ENCODE data around the gene MSI1.

MSI1 gene

DNA sequence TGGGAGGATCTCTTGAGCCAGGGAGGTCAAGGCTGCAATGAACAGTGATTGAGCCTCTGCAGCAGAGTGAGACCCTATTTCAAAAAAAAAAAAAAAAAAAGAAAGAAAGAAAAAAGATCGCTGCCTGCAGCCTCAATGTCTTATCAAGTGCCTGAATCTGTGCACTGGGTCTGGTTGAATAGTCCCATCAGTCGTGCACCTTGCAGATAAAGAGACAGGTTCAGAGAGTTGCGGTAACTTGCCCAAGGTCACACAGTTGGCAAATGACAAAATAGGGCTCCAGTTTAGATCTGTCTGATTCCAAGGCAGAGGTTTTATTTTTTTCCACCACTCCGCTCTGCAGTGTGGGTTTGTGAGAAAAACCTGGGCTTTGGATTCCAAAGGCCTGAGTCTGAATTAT lies 40.7 kb downstream of the MSI1 start:
- DNase-seq (ENCODE audit: insufficient read length, low spot score) = no peak
- FAIRE-seq = no peak

DNA sequence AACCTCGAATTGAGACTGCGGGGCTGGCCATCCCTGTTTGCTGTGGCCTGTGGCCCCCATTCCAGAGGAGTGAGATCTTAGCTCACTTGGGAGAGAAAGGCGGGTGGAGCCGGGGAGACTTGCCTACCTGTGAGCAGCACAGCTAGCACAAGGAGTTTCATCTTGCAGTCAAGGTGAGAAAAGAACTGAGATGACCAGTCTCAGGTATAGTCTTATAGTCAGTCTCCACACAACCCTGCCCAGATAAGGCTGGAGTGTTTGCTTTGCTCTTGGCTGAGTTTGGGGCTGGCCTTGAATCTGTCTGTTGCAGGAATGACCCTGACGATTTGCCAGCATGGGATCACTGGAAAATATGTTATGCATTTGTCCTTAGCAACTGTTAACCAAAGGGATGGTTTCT lies 41.4 kb downstream of the MSI1 start, which contains the start of gene PLA2G1B:
Gene PLA2G1B, minus strand, starts transcription at position 187 of the 400 bp plus-strand sequence. Its CDS starts 26 bp downstream, at position 161.
- FAIRE-seq = no peak

GRCh38 chr12:120324841-120325417 lies 44.0 kb downstream of the MSI1 start:
- FAIRE-seq (no peak), DNase-seq (ENCODE audit: insufficient read length, low spot score) (no peak)

More for the DNA sequence above, 41.4 kb downstream of the MSI1 start, which contains the start of gene PLA2G1B:
- DNase-seq (ENCODE audit: insufficient read length, low spot score) = no peak

DNA sequence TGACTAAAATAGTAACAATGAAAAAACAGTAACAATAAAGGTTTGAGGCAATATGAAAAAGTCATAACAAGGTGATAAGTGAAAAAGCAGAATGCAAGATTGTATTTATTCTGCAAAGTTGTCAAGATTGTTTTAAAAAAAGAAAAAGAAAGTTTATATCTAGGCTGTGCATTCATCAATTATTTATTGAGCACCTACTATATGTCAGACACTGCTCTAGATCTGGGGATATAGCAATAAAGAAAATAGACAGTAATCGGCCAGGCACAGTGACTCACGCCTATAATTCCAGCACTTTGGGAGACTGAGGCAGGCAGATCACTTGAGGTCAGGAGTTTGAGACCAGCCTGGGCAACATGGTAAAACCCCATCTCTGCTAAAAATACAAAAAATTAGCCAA lies 45.2 kb downstream of the MSI1 start:
- FAIRE-seq = no peak

GRCh38 chr12:120321382-120322202 lies 47.4 kb downstream of the MSI1 start:
- no peak for DNase-seq (ENCODE audit: insufficient read length, low spot score)
- no peak for FAIRE-seq

More for the DNA sequence above, 45.2 kb downstream of the MSI1 start:
- DNase-seq (ENCODE audit: insufficient read length, low spot score) = no peak

GRCh38 chr12:120317224-120318105 lies 51.5 kb downstream of the MSI1 start:
- peak; percentile 90 for DNase-seq (ENCODE audit: insufficient read length, low spot score)
- peak; percentile 99 for FAIRE-seq

DNA sequence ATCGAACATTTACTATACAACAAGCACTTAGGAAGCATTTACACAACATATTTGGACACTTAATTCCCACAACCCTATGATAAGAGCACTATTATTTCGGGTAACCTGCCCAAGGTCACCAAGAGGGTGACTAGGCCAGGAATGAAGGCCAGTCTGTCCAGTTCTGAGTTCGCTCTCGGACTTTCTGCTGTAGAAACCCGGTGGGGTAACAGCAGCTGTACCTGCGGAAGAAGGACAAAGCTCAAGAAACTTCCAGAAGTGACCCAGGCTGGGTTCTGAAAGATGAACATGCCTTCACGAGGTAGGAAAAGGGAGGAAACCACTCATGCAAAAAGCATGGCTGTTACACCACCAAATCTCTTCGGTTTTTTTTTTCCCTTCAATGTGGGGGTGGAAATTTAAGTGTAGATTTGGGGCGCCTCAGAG lies 52.2 kb downstream of the MSI1 start:
- DNase-seq (ENCODE audit: insufficient read length, low spot score) (no peak), FAIRE-seq (no peak)

- FAIRE-seq = no peak
- no peak for DNase-seq (ENCODE audit: insufficient read length, low spot score)
Observed at GRCh38 chr12:120314220-120314619, 54.7 kb downstream of the MSI1 start.

DNA sequence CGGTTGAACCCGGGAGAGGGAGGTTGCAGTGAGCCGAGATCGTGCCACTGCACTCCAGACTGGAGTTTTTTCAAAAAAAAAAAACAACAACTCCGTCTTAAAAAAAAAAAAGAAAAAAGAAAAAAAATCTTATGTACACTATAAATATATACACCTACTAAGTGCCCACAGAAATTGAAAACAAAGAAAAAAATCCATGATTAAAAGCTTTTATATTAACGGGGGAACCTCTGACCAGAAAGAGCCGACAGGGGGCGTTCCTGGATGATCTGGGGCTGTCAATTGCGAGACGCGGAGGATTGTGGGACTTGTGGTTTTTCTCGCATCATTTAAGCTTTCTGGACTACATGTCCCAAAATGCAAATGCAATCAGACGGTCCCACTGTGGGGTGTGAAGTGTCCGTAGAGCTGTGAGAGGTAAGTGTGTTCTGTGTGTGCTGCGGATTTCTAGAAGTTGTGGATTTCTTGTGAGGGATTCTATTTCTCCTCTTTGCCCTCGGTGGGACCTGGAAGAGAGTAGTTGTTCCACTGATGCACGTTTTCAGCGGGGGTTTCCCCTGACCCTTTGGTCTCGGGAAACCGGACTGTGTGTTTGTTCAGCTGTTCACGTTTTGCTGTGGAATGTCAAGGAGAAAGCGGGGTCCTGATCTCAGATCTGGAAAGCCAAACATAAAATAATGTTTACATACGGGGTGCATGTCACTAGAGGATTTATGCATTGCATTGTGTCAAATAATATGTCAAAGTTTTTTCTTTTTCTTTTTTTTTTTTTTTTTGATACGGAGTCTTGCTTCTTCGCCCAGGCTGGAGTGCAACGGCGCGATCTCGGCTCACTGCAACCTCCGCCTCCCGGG lies 66.8 kb downstream of the MSI1 start, which contains the start of gene SIRT4:
Gene SIRT4, plus strand, starts transcription at position 360 of the 854 bp plus-strand sequence. CDS start 1,241 bp downstream, outside the sequence.
- FAIRE-seq = peak; percentile 100
- DNase-seq (ENCODE audit: insufficient read length, low spot score) = peak; percentile 92

GRCh38 chr12:120292661-120293531 lies 76.1 kb downstream of the MSI1 start, which contains the start of gene RNU4-1:
RNU4-1 (minus strand) TSS chr12:120293237.
- FAIRE-seq = peak; percentile 86
- no peak for DNase-seq (ENCODE audit: insufficient read length, low spot score)

GRCh38 chr12:120292411-120292660 lies 76.6 kb downstream of the MSI1 start:
- DNase-seq (ENCODE audit: insufficient read length, low spot score) = no peak

More at GRCh38 chr12:120292411-120292660, 76.6 kb downstream of the MSI1 start:
- FAIRE-seq = no peak

All from GM19239 (cell line).